Mucosa of rectum (tissue), 2 donors: ENCODE results near the gene IKZF5.

Experiments
- H3K27ac ChIP-seq, 2 donors: one replicate each; pipeline ENCODE4 v1.7.0; 2013; ENCODE audit warnings: inconsistent platforms in 2 of 2, low read depth in 2 of 2, low read length in 2 of 2
- H3K27me3 ChIP-seq, 2 donors: one replicate each; pipeline ENCODE4 v1.7.0; 2013; ENCODE audit warnings: low read length in 2 of 2; ENCODE audit not compliant: control insufficient read depth in 2 of 2, insufficient read depth in 2 of 2
- H3K36me3 ChIP-seq, 2 donors: one replicate each; pipeline ENCODE4 v1.7.0; 2013; ENCODE audit warnings: low read length in 2 of 2; ENCODE audit not compliant: control insufficient read depth in 2 of 2, insufficient read depth in 2 of 2
- H3K4me1 ChIP-seq, 2 donors: one replicate each; pipeline ENCODE4 v1.7.0; 2013; ENCODE audit warnings: low read length in 2 of 2, mild to moderate bottlenecking in 1 of 2; ENCODE audit not compliant: control insufficient read depth in 2 of 2, insufficient read depth in 2 of 2
- H3K4me3 ChIP-seq, 2 donors: one replicate each; pipeline ENCODE4 v1.7.0; 2013; ENCODE audit warnings: low read length in 2 of 2
- H3K9ac ChIP-seq, 2 donors: one replicate each; pipeline ENCODE4 v1.7.0; 2013; ENCODE audit warnings: low read length in 2 of 2, low read depth in 1 of 2, mild to moderate bottlenecking in 1 of 2
- H3K9me3 ChIP-seq, 2 donors: one replicate each; pipeline ENCODE4 v1.7.0; 2013; ENCODE audit warnings: low read length in 2 of 2; ENCODE audit not compliant: control insufficient read depth in 2 of 2
- donor health status: healthy.
- donor health status: Normal muscosa, but diverticular disease.

IKZF5 gene

GRCh38 chr10:123008355-123009104 is at the start of gene IKZF5, which contains the start of gene ACADSB:
Gene IKZF5 (minus strand): TSS chr10:123008795. CDS start chr10:122998625, 10,170 bp downstream.
Gene ACADSB (plus strand): TSS chr10:123009006. CDS start chr10:123009030, 24 bp downstream.
- H3K9ac ChIP-seq, result peak within 1 kb of the TSS; percentile 92
- peaks cover 12 to 18% of the 10 kb centered on the region in 2 donors for H3K4me1 ChIP-seq
- no peaks in the 10 kb centered on the region for H3K27me3 ChIP-seq
- H3K36me3 ChIP-seq, result no peaks in the 10 kb centered on the region
- peak within 1 kb of the TSS; percentile 88 to 96 for H3K4me3 ChIP-seq
- H3K9me3 ChIP-seq, result no peaks in the 10 kb centered on the region
- H3K27ac ChIP-seq, result peak within 1 kb of the TSS; percentile 90 to 93

GRCh38 chr10:123057968-123058367 is 49.4 kb upstream of the IKZF5 start:
- no peaks in the 10 kb centered on the region for H3K27me3 ChIP-seq
- no peaks in the 10 kb centered on the region for H3K9me3 ChIP-seq
- H3K9ac ChIP-seq, result no peak overlapping the region
- H3K4me3 ChIP-seq, result no peak overlapping the region
- H3K36me3 ChIP-seq, result peaks cover 0 to 6% of the 10 kb centered on the region in 2 donors
- H3K27ac ChIP-seq, result no peak overlapping the region
- no peaks in the 10 kb centered on the region for H3K4me1 ChIP-seq

- no peak overlapping the region for H3K27ac ChIP-seq
- H3K4me1 ChIP-seq, result no peaks in the 10 kb centered on the region
- H3K4me3 ChIP-seq, result no peak overlapping the region
- H3K36me3 ChIP-seq, result peaks cover 5 to 12% of the 10 kb centered on the region in 2 donors
- H3K9me3 ChIP-seq, result no peaks in the 10 kb centered on the region
- no peak overlapping the region for H3K9ac ChIP-seq
- no peaks in the 10 kb centered on the region for H3K27me3 ChIP-seq
These were observed 37.6 kb upstream of the IKZF5 start for GRCh38 chr10:123045961-123046731.

GRCh38 chr10:123044391-123044790 is 35.8 kb upstream of the IKZF5 start:
- Histone ChIP-seq H3K36me3 (peaks cover 5 to 10% of the 10 kb centered on the region in 2 donors), H3K9me3 (no peaks in the 10 kb centered on the region), H3K4me1 (peaks cover under 1 to 3% of the 10 kb centered on the region in 2 donors), H3K27me3 (no peaks in the 10 kb centered on the region), H3K9ac (no peak overlapping the region), H3K27ac (no peak overlapping the region), H3K4me3 (no peak overlapping the region)

- Histone ChIP-seq H3K4me3 (no peak overlapping the region), H3K27ac (no peak overlapping the region), H3K4me1 (peaks cover 4 to 7% of the 10 kb centered on the region in 2 donors), H3K36me3 (peaks cover 5 to 7% of the 10 kb centered on the region in 2 donors), H3K27me3 (no peaks in the 10 kb centered on the region), H3K9ac (no peak overlapping the region), H3K9me3 (no peaks in the 10 kb centered on the region)
These were observed 34.9 kb upstream of the IKZF5 start for GRCh38 chr10:123043409-123043925.

- H3K9me3 ChIP-seq, result no peaks in the 10 kb centered on the region
- H3K27ac ChIP-seq, result no peak overlapping the region
- no peaks in the 10 kb centered on the region for H3K27me3 ChIP-seq
- peaks cover 2 to 4% of the 10 kb centered on the region in 2 donors for H3K36me3 ChIP-seq
- no peak overlapping the region for H3K4me3 ChIP-seq
- peaks cover 4 to 7% of the 10 kb centered on the region in 2 donors for H3K4me1 ChIP-seq
- no peak overlapping the region for H3K9ac ChIP-seq
These were observed 34.3 kb upstream of the IKZF5 start for GRCh38 chr10:123042708-123043408.

GRCh38 chr10:123039632-123039930 is 31.0 kb upstream of the IKZF5 start:
- peaks cover 4 to 7% of the 10 kb centered on the region in 2 donors for H3K4me1 ChIP-seq
- no peaks in the 10 kb centered on the region for H3K27me3 ChIP-seq
- no peaks in the 10 kb centered on the region for H3K9me3 ChIP-seq
- no peak overlapping the region for H3K9ac ChIP-seq
- H3K36me3 ChIP-seq, result no peaks in the 10 kb centered on the region
- H3K4me3 ChIP-seq, result no peak overlapping the region
- H3K27ac ChIP-seq, result peak overlapping the region; percentile 32 to 53

GRCh38 chr10:123038782-123039631 is 30.4 kb upstream of the IKZF5 start:
- H3K27ac ChIP-seq, result peak overlapping the region; percentile 32 to 53
- H3K4me1 ChIP-seq, result peaks cover 4 to 7% of the 10 kb centered on the region in 2 donors
- H3K4me3 ChIP-seq, result no peak overlapping the region
- H3K36me3 ChIP-seq, result no peaks in the 10 kb centered on the region
- H3K27me3 ChIP-seq, result no peaks in the 10 kb centered on the region
- no peaks in the 10 kb centered on the region for H3K9me3 ChIP-seq
- no peak overlapping the region for H3K9ac ChIP-seq

- Histone ChIP-seq H3K27ac (no peak overlapping the region), H3K9ac (no peak overlapping the region), H3K36me3 (no peaks in the 10 kb centered on the region), H3K4me3 (no peak overlapping the region), H3K27me3 (no peaks in the 10 kb centered on the region), H3K9me3 (no peaks in the 10 kb centered on the region), H3K4me1 (peaks cover 4 to 7% of the 10 kb centered on the region in 2 donors)
These were observed 27.0 kb upstream of the IKZF5 start for GRCh38 chr10:123035467-123036086.
